ENCODE data around the gene RBMS3.

DNA sequence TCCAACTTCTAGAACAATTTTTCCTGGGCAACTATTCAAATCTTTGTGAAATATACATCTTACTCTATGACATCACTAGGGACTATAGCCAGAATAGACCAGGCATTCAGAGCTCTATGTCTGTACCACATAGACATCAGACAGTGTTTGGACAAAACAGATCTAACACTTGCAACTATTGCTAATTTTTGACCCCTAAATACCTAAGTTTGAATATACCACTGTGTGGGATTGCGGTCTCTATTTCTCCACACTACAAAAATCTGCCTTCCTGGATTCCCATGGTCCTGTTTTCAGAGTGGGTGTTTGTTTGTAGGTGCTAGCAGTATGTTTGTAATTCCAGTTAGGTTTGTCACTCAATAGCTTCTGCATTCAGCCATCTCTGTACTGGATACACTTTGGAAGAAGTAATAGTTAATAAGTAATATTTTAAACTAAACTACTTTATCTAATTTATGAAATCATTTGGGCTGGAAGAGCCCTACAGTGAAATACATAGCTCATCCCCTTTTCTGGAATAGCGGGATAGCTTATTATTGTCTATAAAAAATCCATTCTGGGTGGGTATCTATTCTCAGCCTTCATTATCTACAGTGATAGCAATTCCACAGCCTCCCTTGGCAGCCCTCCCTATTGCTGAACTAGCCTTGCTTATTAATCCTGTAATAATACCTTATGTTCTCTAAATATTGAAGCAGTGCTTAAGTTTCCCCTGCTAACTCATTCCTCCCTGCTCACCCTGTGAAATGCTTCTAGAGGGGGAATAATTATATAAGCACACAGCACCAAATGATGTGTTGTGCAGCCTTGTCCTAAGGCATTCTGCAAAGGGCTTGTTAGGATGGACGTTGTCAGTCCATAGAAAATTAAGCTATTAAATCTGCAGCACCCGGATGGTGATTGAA lies 49.4 kb downstream of the RBMS3 start:
- TF ChIP-seq, protein P1, sequence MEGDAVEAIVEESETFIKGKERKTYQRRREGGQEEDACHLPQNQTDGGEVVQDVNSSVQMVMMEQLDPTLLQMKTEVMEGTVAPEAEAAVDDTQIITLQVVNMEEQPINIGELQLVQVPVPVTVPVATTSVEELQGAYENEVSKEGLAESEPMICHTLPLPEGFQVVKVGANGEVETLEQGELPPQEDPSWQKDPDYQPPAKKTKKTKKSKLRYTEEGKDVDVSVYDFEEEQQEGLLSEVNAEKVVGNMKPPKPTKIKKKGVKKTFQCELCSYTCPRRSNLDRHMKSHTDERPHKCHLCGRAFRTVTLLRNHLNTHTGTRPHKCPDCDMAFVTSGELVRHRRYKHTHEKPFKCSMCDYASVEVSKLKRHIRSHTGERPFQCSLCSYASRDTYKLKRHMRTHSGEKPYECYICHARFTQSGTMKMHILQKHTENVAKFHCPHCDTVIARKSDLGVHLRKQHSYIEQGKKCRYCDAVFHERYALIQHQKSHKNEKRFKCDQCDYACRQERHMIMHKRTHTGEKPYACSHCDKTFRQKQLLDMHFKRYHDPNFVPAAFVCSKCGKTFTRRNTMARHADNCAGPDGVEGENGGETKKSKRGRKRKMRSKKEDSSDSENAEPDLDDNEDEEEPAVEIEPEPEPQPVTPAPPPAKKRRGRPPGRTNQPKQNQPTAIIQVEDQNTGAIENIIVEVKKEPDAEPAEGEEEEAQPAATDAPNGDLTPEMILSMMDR (IDR thresholded peaks at IDR 0.05): no peak
- no peak for TF ChIP-seq POLR2A (IDR thresholded peaks at IDR 0.05)
